ENCODE results near the gene KIAA1958. TPM values are rescaled to one million over a fixed set of nuclear protein-coding genes. Genes with fewer than 3 reads are reported as not detected.

KIAA1958 gene
- total and polyA plus RNA-seq, 2 donors (not counting 1 experiment from before 2014, with no cell fraction given), result 2.4 to 15.3 TPM

GRCh38 chr9:112487008-112487798, 576 bp downstream of the KIAA1958 start:
- ChIA-PET CTCF (interaction anchor here (1.0 to 2.4 kb wide), 4 partner anchors 120 to 333 kb away, joined by 3 to 5 read pairs (median 4); no protein-coding TSS in a partner anchor), POLR2A (interaction anchor here (0.7 to 1.2 kb wide), 2 partner anchors 154 to 380 kb away, joined by 3 to 4 read pairs; partner anchors contain the start of gene PTBP3)
- intact Hi-C loops (cut with micrococcal nuclease), result loop anchor here (1.0 to 10.0 kb wide), 5 partner anchors 108 to 582 kb away; partner anchors contain the start of genes INIP and PTBP3
- H3K9ac ChIP-seq (ENCODE audit: low read length), result peak overlapping the region; percentile 73
- ATAC-seq (ENCODE audit: low read depth), result peak; percentile 45
- H4K20me1 ChIP-seq (ENCODE audit: control insufficient read depth, insufficient read depth, low read length, poor library complexity, severe bottlenecking), result no peaks in the 10 kb centered on the region
- under 1% methylated on average over 69 of the region's 80 CpGs for WGBS (ENCODE audit: insufficient coverage)
- H3K27ac Mint-ChIP-seq, result peak overlapping the region; percentile 94
- H3K9me3 Mint-ChIP-seq (ENCODE audit: insufficient read depth), result no peaks in the 10 kb centered on the region
- TF ChIP-seq CTCF (IDR thresholded peaks at IDR 0.05), result no peak
- TF ChIP-seq EZH2 (IDR thresholded peaks at IDR 0.05; ENCODE audit: borderline replicate concordance, insufficient read depth, low read depth, low read length, poor library complexity, severe bottlenecking), result no peak
- H3K4me2 ChIP-seq (replicated peaks; ENCODE audit: low read depth, low read length, poor library complexity, severe bottlenecking), result peak overlapping the region; percentile 96
- H3K4me1 ChIP-seq (ENCODE audit: control insufficient read depth in 2 of 2, insufficient read depth in 2 of 2, low read length in 2 of 2), result peaks cover 5 to 13% of the 10 kb centered on the region in 2 donors
- H3K27me3 ChIP-seq (replicated peaks in 1 of 4; ENCODE audit: control extremely low read depth in 1 of 4, control insufficient read depth in 3 of 4, insufficient read depth in 4 of 4, low read length in 3 of 4), result no peaks in the 10 kb centered on the region
- no peaks in the 10 kb centered on the region for H3K36me3 ChIP-seq (replicated peaks in 1 of 2; ENCODE audit: control extremely low read depth in 1 of 2, control insufficient read depth in 1 of 2, extremely low read depth in 1 of 2, insufficient read depth in 2 of 2, low read length in 1 of 2)
- peak overlapping the region; percentile 51 to 85 (median 73) for H3K4me3 ChIP-seq (ENCODE audit: control extremely low read depth in 1 of 5, extremely low read depth in 1 of 5, insufficient read depth in 1 of 5, low read depth in 2 of 5, low read length in 4 of 5)
- H2AFZ ChIP-seq (ENCODE audit: insufficient read depth, low read depth, low read length, poor library complexity, severe bottlenecking), result peak overlapping the region; percentile 86
- H3K27me3 Mint-ChIP-seq, result no peaks in the 10 kb centered on the region
- H3K4me3 Mint-ChIP-seq, result peak overlapping the region; percentile 98
- no peaks in the 10 kb centered on the region for H3K9me3 ChIP-seq (ENCODE audit: control extremely low read depth in 1 of 3, control insufficient read depth in 2 of 3, insufficient read depth in 1 of 3, low read length in 2 of 3)
- H3K27ac ChIP-seq (ENCODE audit: low read length in 2 of 2), result peak overlapping the region in 1 of 2 donors; percentile 60
- peak; percentile 79 for DNase-seq
- peaks cover 4% of the 10 kb centered on the region for H3K79me2 ChIP-seq (ENCODE audit: control insufficient read depth, insufficient read depth, low read length)
- H3K4me1 Mint-ChIP-seq, result peaks cover 23% of the 10 kb centered on the region
